HepG2 (cell line): ENCODE measurements around the gene PTTG1. TPM values are rescaled to one million over a fixed set of nuclear protein-coding genes. Genes with fewer than 3 reads are reported as not detected.
A peak's percentile ranks its signal among the peaks of the same experiment; 100 is the strongest.

ENCODE experiments used
- DMAP1 ChIP-seq: IDR thresholded peaks from 2 replicates; pipeline ENCODE4 v1.6.1; 2016
- GATA4 ChIP-seq: sonication (generic); IDR thresholded peaks from 2 replicates; pipeline ENCODE4 v1.6.1; 2016; ENCODE audit warnings: antibody characterized with exemption, low read depth, borderline replicate concordance
- JUN ChIP-seq: sonication (generic); formaldehyde crosslinking; IDR thresholded peaks from 2 replicates; pipeline ENCODE4 v1.4.0; 2020; ENCODE audit warnings: mild to moderate bottlenecking, missing genetic modification reagents
- MAF1 ChIP-seq: sonication (generic); formaldehyde crosslinking; IDR thresholded peaks from 2 replicates; pipeline ENCODE4 v1.5.0; 2020; ENCODE audit warnings: missing genetic modification reagents, borderline replicate concordance
- MYPOP ChIP-seq: sonication (generic); formaldehyde crosslinking; IDR thresholded peaks from 2 replicates; pipeline ENCODE4 v1.8.1; 2023; ENCODE audit warnings: mild to moderate bottlenecking, moderate library complexity, missing genetic modification reagents
- PAF1 ChIP-seq: IDR thresholded peaks from 2 replicates; pipeline ENCODE4 v1.6.1; 2016; ENCODE audit warnings: missing genetic modification reagents, missing compliant biosample characterization
- PHF8 ChIP-seq: sonication (generic); formaldehyde crosslinking; IDR thresholded peaks from 2 replicates; pipeline ENCODE4 v1.5.0; 2020; ENCODE audit warnings: missing genetic modification reagents
- RBFOX2 ChIP-seq: fragments of 200-400 bp; formaldehyde crosslinking; IDR thresholded peaks from 2 replicates; pipeline ENCODE4 v1.6.1; 2017; ENCODE audit warnings: low read depth, mild to moderate bottlenecking, low read length
- SIX1 ChIP-seq: sonication (generic); formaldehyde crosslinking; IDR thresholded peaks from 2 replicates; pipeline ENCODE4 v1.4.0; 2020; ENCODE audit warnings: missing genetic modification reagents, borderline replicate concordance
- SMAD9 ChIP-seq: sonication (generic); formaldehyde crosslinking; IDR thresholded peaks from 2 replicates; pipeline ENCODE4 v1.5.1; 2020; ENCODE audit warnings: mild to moderate bottlenecking, missing genetic modification reagents
- SP5 ChIP-seq: IDR thresholded peaks from 2 replicates; pipeline ENCODE4 v1.6.1; 2016; ENCODE audit warnings: low read depth, borderline replicate concordance
- TBX2 ChIP-seq: sonication (generic); formaldehyde crosslinking; IDR thresholded peaks from 2 replicates; pipeline ENCODE4 v1.5.0; 2020; ENCODE audit warnings: missing genetic modification reagents, mild to moderate bottlenecking, borderline replicate concordance
- TEF ChIP-seq: sonication (generic); formaldehyde crosslinking; IDR thresholded peaks from 2 replicates; pipeline ENCODE4 v1.5.0; 2020; ENCODE audit warnings: missing genetic modification reagents
- TGIF2 ChIP-seq: IDR thresholded peaks from 2 replicates; pipeline ENCODE4 v1.6.1; 2016; ENCODE audit warnings: control low read depth, missing compliant biosample characterization
- ZFX ChIP-seq: sonication (generic); formaldehyde crosslinking; IDR thresholded peaks from 2 replicates; pipeline ENCODE4 v1.4.0; 2020; ENCODE audit warnings: mild to moderate bottlenecking, low read depth, missing genetic modification reagents, moderate library complexity
- ZNF101 ChIP-seq: sonication (generic); formaldehyde crosslinking; IDR thresholded peaks from 2 replicates; pipeline ENCODE4 v1.4.0; 2020; ENCODE audit warnings: mild to moderate bottlenecking, low read depth, missing genetic modification reagents, borderline replicate concordance
- ZNF264 ChIP-seq: sonication (generic); formaldehyde crosslinking; IDR thresholded peaks from 2 replicates; pipeline ENCODE4 v1.4.0; 2020; ENCODE audit warnings: missing genetic modification reagents
- ZNF317 ChIP-seq: sonication (generic); formaldehyde crosslinking; IDR thresholded peaks from 2 replicates; pipeline ENCODE4 v1.5.0; 2020; ENCODE audit warnings: mild to moderate bottlenecking, missing genetic modification reagents
- ZNF441 ChIP-seq: sonication (generic); formaldehyde crosslinking; IDR thresholded peaks from 2 replicates; pipeline ENCODE4 v1.7.0; 2021; ENCODE audit warnings: missing genetic modification reagents, borderline replicate concordance
- ZNF446 ChIP-seq: sonication (generic); formaldehyde crosslinking; IDR thresholded peaks from 2 replicates; pipeline ENCODE4 v1.5.0; 2020; ENCODE audit warnings: mild to moderate bottlenecking, missing genetic modification reagents
- ZNF619 ChIP-seq: sonication (generic); formaldehyde crosslinking; IDR thresholded peaks from 2 replicates; pipeline ENCODE4 v1.4.0; 2020; ENCODE audit warnings: mild to moderate bottlenecking, missing genetic modification reagents
- ZNF878 ChIP-seq: sonication (generic); formaldehyde crosslinking; IDR thresholded peaks from 2 replicates; pipeline ENCODE4 v1.8.1; 2023; ENCODE audit warnings: mild to moderate bottlenecking, missing genetic modification reagents, moderate library complexity
- polyA plus RNA-seq, 8 experiments: library from polyadenylated mRNA; depleted of rRNA in 3 of 8; stranded (reverse) in 7 of 8; unstranded in 1 of 8; fragments of >200 nt; fragmentation: Illumina TruSeq in 4 of 8; extraction: Trizol in 4 of 8; gene quantifications; 2 replicates each; pipeline versions ENCODE4 v1.2.1 to v1.2.3, GENCODE V29; 2011 to 2016; ENCODE audit warnings: low read depth in 4 of 8, missing spikeins in 1 of 8, mixed read lengths in 1 of 8; ENCODE audit not compliant: insufficient read depth in 1 of 8
- total RNA-seq, 5 experiments: library from RNA; depleted of rRNA; stranded (reverse); fragments of >200 nt; fragmentation: Illumina TruSeq; extraction: Trizol; gene quantifications; 2 replicates each; pipeline ENCODE4 v1.2.3, GENCODE V29; 2016; ENCODE audit warnings: low read depth in 1 of 5
- TF ChIP-seq, protein P1 (sequence below): sonication (generic); formaldehyde crosslinking; conservative IDR thresholded peaks from 2 replicates; pipeline ENCODE4 v1.8.0; 2022; ENCODE audit warnings: mild to moderate bottlenecking, moderate library complexity, missing genetic modification reagents
- TF ChIP-seq, protein P2 (sequence below): sonication (generic); formaldehyde crosslinking; conservative IDR thresholded peaks from 2 replicates; pipeline ENCODE4 v1.4.0; 2020; ENCODE audit warnings: missing genetic modification reagents
- TF ChIP-seq, protein P3 (sequence below): sonication (generic); formaldehyde crosslinking; IDR thresholded peaks from 2 replicates; pipeline ENCODE4 v1.4.0; 2020; ENCODE audit warnings: mild to moderate bottlenecking, missing genetic modification reagents

The PTTG1 gene
- total and polyA plus RNA-seq, 2 of the 13 experiments (the other 11 are each of a cell fraction or from before 2014, with no cell fraction given) = 102 to 161 TPM

DNA sequence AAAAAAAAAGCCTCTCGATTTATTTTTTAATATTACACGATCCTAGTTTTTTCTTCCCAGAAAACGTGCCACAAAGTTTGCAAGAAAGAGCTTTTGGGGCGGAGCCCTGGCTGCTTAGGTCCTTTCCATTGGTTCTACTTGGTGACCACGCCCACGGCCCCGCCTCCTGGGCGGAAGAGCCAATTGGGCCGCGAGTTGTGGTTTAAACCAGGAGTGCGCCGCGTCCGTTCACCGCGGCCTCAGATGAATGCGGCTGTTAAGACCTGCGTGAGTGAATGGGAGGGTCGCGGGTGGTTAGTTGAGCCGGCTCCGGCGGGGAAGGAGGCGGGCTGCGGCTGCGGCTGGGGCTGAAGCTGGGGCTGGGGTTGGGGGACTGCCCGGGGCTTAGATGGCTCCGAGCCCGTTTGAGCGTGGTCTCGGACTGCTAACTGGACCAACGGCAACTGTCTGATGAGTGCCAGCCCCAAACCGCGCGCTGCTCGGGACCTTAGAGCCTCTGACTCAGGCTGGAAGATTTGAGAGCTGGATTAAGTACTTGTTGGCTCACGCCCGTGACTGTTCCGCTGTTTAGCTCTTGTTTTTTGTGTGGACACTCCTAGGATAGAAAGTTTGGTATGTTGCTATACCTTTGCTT lies at the start of gene PTTG1 (continued):
- TF ChIP-seq SMAD9 (no peak), ZNF878 (CRISPR knock-in tag) (0 out of 2 replicates have a peak, but pooled peaks have one; percentile 50), ZFX (CRISPR knock-in tag) (peak; percentile 62; the same call in 1 of the 2 replicates), PHF8 (CRISPR knock-in tag) (peak; percentile 62; the same call in 1 of the 2 replicates), MAF1 (no peak), RBFOX2 (peak; percentile 71), ZNF441 (CRISPR knock-in tag) (peak; percentile 35; the same call in 1 of the 2 replicates), ZNF264 (CRISPR knock-in tag) (no peak), ZNF619 (CRISPR knock-in tag) (no peak), TGIF2 (CRISPR knock-in tag) (peak; percentile 64; the same call in 1 of the 2 replicates), TBX2 (peak; percentile 22; the same call in 1 of the 2 replicates), TEF (CRISPR knock-in tag) (no peak), GATA4 (peak; percentile 41; the same call in 1 of the 2 replicates), JUN (no peak), SIX1 (CRISPR knock-in tag) (no peak), DMAP1 (CRISPR knock-in tag) (peak; percentile 72; the same call in 1 of the 2 replicates), ZNF317 (CRISPR knock-in tag) (peak; percentile 51; the same call in 1 of the 2 replicates), ZNF446 (no peak), SP5 (CRISPR knock-in tag) (peak; percentile 67), PAF1 (CRISPR knock-in tag) (no peak), MYPOP (CRISPR knock-in tag) (peak; percentile 65; the same call in 1 of the 2 replicates), ZNF101 (no peak)
- TF ChIP-seq, protein P1, sequence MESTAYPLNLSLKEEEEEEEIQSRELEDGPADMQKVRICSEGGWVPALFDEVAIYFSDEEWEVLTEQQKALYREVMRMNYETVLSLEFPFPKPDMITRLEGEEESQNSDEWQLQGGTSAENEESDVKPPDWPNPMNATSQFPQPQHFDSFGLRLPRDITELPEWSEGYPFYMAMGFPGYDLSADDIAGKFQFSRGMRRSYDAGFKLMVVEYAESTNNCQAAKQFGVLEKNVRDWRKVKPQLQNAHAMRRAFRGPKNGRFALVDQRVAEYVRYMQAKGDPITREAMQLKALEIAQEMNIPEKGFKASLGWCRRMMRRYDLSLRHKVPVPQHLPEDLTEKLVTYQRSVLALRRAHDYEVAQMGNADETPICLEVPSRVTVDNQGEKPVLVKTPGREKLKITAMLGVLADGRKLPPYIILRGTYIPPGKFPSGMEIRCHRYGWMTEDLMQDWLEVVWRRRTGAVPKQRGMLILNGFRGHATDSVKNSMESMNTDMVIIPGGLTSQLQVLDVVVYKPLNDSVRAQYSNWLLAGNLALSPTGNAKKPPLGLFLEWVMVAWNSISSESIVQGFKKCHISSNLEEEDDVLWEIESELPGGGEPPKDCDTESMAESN (CRISPR knock-in tag) = peak; percentile 65; the same call in 1 of the 2 replicates
- TF ChIP-seq, protein P2, sequence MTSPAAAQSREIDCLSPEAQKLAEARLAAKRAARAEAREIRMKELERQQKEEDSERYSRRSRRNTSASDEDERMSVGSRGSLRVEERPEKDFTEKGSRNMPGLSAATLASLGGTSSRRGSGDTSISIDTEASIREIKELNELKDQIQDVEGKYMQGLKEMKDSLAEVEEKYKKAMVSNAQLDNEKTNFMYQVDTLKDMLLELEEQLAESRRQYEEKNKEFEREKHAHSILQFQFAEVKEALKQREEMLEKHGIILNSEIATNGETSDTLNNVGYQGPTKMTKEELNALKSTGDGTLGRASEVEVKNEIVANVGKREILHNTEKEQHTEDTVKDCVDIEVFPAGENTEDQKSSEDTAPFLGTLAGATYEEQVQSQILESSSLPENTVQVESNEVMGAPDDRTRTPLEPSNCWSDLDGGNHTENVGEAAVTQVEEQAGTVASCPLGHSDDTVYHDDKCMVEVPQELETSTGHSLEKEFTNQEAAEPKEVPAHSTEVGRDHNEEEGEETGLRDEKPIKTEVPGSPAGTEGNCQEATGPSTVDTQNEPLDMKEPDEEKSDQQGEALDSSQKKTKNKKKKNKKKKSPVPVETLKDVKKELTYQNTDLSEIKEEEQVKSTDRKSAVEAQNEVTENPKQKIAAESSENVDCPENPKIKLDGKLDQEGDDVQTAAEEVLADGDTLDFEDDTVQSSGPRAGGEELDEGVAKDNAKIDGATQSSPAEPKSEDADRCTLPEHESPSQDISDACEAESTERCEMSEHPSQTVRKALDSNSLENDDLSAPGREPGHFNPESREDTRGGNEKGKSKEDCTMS (CRISPR knock-in tag) = no peak
- TF ChIP-seq, protein P3, sequence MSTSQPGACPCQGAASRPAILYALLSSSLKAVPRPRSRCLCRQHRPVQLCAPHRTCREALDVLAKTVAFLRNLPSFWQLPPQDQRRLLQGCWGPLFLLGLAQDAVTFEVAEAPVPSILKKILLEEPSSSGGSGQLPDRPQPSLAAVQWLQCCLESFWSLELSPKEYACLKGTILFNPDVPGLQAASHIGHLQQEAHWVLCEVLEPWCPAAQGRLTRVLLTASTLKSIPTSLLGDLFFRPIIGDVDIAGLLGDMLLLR (CRISPR knock-in tag) = no peak
